Loucy (cell line): Measurements from ENCODE around the gene ADCY10.

Experiments used
- H2AFZ ChIP-seq: fragments of 200-600 bp; sonication (generic); 2 replicates; pipeline ENCODE4 v1.6.0; 2016; ENCODE audit warnings: antibody characterized with exemption, mild to moderate bottlenecking, low read length, moderate library complexity
- H3F3A ChIP-seq: fragments of 200-600 bp; 2 replicates; pipeline ENCODE4 v1.6.0; 2016; ENCODE audit warnings: antibody characterized with exemption, low read depth, mild to moderate bottlenecking
- H3K27me3 ChIP-seq: fragments of 200-600 bp; sonication (generic); 2 replicates; pipeline ENCODE4 v1.6.1; 2014; ENCODE audit warnings: low read length, mild to moderate bottlenecking; ENCODE audit not compliant: insufficient read depth, poor library complexity, severe bottlenecking
- H3K36me3 ChIP-seq: fragments of 200-600 bp; sonication (generic); 2 replicates; pipeline ENCODE4 v1.6.1; 2016; ENCODE audit warnings: low read length; ENCODE audit not compliant: insufficient read depth
- H3K4me1 ChIP-seq: fragments of 200-600 bp; sonication (generic); 2 replicates; pipeline ENCODE4 v1.5.1; 2014; ENCODE audit warnings: low read length, mild to moderate bottlenecking; ENCODE audit not compliant: insufficient read depth, poor library complexity, severe bottlenecking
- H3K4me2 ChIP-seq: fragments of 200-600 bp; sonication (generic); 2 replicates; pipeline ENCODE4 v1.6.0; 2014; ENCODE audit warnings: antibody characterized with exemption, low read length, low read depth, mild to moderate bottlenecking; ENCODE audit not compliant: poor library complexity, severe bottlenecking
- H3K4me3 ChIP-seq: fragments of 200-600 bp; sonication (generic); 2 replicates; pipeline ENCODE4 v1.5.1; 2014; ENCODE audit warnings: low read length, mild to moderate bottlenecking, mixed read lengths; ENCODE audit not compliant: poor library complexity, severe bottlenecking
- H3K79me2 ChIP-seq: fragments of 200-600 bp; sonication (generic); 2 replicates; pipeline ENCODE4 v1.6.1; 2014; ENCODE audit warnings: low read length; ENCODE audit not compliant: insufficient read depth
- H3K9ac ChIP-seq: fragments of 200-600 bp; sonication (generic); 2 replicates; pipeline ENCODE4 v1.6.0; 2014; ENCODE audit warnings: mild to moderate bottlenecking, low read depth, low read length, moderate library complexity; ENCODE audit not compliant: poor library complexity, severe bottlenecking
- H3K9me2 ChIP-seq: fragments of 200-600 bp; sonication (generic); replicated peaks from 2 replicates; pipeline ENCODE4 v1.6.1; 2016; ENCODE audit warnings: low read depth, low read length, mixed read lengths
- H3K9me3 ChIP-seq: fragments of 200-600 bp; sonication (generic); 2 replicates; pipeline ENCODE4 v1.6.1; 2014; ENCODE audit warnings: mild to moderate bottlenecking, antibody characterized with exemption, low read length, low read depth; ENCODE audit not compliant: insufficient read depth
- H4K20me1 ChIP-seq: fragments of 200-600 bp; sonication (generic); 2 replicates; pipeline ENCODE4 v1.6.0; 2014; ENCODE audit warnings: antibody characterized with exemption, low read length, mild to moderate bottlenecking; ENCODE audit not compliant: insufficient read depth, poor library complexity, severe bottlenecking
- EZH2phosphoT487 ChIP-seq: fragments of 200-600 bp; IDR thresholded peaks from 2 replicates; pipeline ENCODE4 v1.6.1; 2018; ENCODE audit warnings: antibody characterized with exemption, mild to moderate bottlenecking, moderate library complexity, borderline replicate concordance
- TF ChIP-seq, protein P1 (sequence below): fragments of 200-600 bp; sonication (generic); conservative IDR thresholded peaks from 2 replicates; pipeline ENCODE4 v1.5.1; 2014; ENCODE audit warnings: mild to moderate bottlenecking, antibody characterized with exemption, low read length

The ADCY10 gene

DNA sequence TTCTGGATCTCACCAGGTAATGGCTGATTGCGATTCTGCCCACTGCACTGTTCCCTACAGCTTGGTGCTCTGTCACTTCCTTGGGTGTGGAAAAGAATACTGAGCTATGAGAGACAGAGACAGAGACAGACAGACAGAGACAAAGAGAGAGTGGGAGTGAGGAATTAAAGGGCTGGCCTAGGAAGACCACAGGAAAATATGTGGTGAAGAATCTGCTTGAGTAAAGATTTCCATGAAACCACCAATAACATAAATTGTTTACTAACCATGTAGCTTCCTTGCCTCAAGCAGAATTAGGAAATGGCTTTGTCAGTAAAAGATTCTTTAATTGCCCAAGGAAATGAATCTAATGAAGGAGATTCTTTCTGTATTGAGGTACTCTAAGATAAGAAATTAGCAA lies 137.8 kb downstream of the ADCY10 start:
- H3K9me2 ChIP-seq, result no peaks in the 10 kb centered on the region
- H3K4me3 ChIP-seq, result no peak overlapping the region
- peaks cover 5% of the 10 kb centered on the region for H4K20me1 ChIP-seq
- peaks cover 11% of the 10 kb centered on the region for H3K4me1 ChIP-seq
- H3K9ac ChIP-seq, result no peak overlapping the region
- 0 out of 2 replicates have a peak, but pooled peaks cover 2% of the 10 kb centered on the region for H3K9me3 ChIP-seq
- no peaks in the 10 kb centered on the region; the same call in none of the 2 replicates for H3K79me2 ChIP-seq
- no peak for TF ChIP-seq EZH2phosphoT487
- no peaks in the 10 kb centered on the region for H3F3A ChIP-seq
- no peaks in the 10 kb centered on the region for H3K27me3 ChIP-seq
- no peak overlapping the region for H2AFZ ChIP-seq
- no peak overlapping the region for H3K4me2 ChIP-seq
- peaks cover 89% of the 10 kb centered on the region for H3K36me3 ChIP-seq

DNA sequence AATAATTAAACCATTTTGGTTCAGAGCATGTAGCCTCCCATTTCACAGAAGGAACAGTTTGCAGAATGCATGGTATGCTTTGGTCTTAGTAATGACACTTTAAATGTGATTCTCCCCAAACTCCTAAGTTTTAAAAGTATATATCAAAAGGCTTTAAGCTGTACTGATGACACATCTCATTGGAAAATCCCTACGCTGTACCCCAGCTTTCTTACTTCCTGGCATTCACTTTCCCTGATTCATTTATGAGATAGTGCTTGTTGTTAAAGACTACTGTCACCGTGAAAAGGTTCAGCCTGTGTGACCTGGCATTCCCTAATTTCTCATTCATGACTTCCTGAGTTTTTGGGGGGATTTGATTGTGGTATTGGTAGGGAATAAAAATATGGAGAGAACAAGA lies 138.8 kb downstream of the ADCY10 start:
- Histone ChIP-seq H3K79me2 (no peaks in the 10 kb centered on the region; the same call in none of the 2 replicates), H3K27me3 (no peaks in the 10 kb centered on the region), H3K9ac (no peak overlapping the region), H2AFZ (no peak overlapping the region), H3K4me2 (no peak overlapping the region), H3K4me1 (peaks cover 11% of the 10 kb centered on the region), H3K9me2 (no peaks in the 10 kb centered on the region), H3K36me3 (peaks cover 87% of the 10 kb centered on the region), H3F3A (no peaks in the 10 kb centered on the region), H4K20me1 (peaks cover 5% of the 10 kb centered on the region), H3K9me3 (no peaks in the 10 kb centered on the region), H3K4me3 (no peak overlapping the region)
- TF ChIP-seq, protein P1, sequence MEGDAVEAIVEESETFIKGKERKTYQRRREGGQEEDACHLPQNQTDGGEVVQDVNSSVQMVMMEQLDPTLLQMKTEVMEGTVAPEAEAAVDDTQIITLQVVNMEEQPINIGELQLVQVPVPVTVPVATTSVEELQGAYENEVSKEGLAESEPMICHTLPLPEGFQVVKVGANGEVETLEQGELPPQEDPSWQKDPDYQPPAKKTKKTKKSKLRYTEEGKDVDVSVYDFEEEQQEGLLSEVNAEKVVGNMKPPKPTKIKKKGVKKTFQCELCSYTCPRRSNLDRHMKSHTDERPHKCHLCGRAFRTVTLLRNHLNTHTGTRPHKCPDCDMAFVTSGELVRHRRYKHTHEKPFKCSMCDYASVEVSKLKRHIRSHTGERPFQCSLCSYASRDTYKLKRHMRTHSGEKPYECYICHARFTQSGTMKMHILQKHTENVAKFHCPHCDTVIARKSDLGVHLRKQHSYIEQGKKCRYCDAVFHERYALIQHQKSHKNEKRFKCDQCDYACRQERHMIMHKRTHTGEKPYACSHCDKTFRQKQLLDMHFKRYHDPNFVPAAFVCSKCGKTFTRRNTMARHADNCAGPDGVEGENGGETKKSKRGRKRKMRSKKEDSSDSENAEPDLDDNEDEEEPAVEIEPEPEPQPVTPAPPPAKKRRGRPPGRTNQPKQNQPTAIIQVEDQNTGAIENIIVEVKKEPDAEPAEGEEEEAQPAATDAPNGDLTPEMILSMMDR, result no peak
- no peak for TF ChIP-seq EZH2phosphoT487

DNA sequence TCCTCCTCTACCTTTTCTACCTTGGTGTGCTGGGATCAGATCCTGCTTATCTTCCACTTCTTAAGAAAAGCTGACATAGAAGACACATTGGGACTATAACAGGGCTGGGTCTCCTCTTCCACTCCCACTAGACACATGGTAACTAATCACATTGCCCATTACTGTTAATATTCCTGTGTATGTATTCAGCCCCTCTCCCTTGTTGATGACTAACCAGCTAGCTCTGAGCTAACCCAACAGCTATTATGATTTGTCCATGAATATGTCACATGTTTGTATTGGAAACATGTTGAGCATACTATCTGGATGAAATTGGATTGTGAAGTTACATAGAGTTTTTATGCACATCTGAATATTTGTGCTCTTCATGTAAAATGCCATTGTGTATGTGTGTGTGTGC lies 139.2 kb downstream of the ADCY10 start:
- Histone ChIP-seq H3K79me2 (no peaks in the 10 kb centered on the region; the same call in none of the 2 replicates), H3K27me3 (no peaks in the 10 kb centered on the region), H4K20me1 (peaks cover 5% of the 10 kb centered on the region), H3K4me2 (no peak overlapping the region), H3K4me1 (peaks cover 11% of the 10 kb centered on the region), H3K36me3 (peaks cover 87% of the 10 kb centered on the region), H3K4me3 (no peak overlapping the region), H3K9me3 (no peaks in the 10 kb centered on the region), H2AFZ (no peak overlapping the region), H3K9ac (no peak overlapping the region), H3K9me2 (no peaks in the 10 kb centered on the region), H3F3A (no peaks in the 10 kb centered on the region)
- TF ChIP-seq EZH2phosphoT487, result no peak

DNA sequence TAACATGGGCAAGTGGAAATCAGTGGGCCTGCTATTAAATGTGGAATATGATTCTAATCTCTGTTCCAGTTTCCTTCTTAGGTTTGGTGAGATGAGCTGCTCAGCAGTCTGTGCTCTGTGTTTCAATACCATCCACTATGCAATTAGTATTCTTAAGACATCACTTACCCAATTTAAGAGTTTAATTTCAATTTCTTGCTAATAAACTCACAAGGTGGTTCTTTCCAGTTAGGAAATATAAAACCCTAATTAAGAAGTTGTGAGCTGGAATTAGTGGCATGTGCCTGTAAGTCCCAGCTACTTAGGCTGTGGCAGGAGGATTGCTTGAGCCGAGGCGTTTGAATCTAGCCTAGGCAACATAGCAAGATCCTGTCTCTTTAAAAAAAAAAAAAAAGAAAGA lies 140.4 kb downstream of the ADCY10 start:
- Histone ChIP-seq H3K4me1 (peaks cover 11% of the 10 kb centered on the region), H4K20me1 (peaks cover 5% of the 10 kb centered on the region), H3K4me2 (no peak overlapping the region), H3K9me3 (no peaks in the 10 kb centered on the region), H3K79me2 (peaks cover 4% of the 10 kb centered on the region), H3K9me2 (no peaks in the 10 kb centered on the region), H3K4me3 (no peak overlapping the region), H2AFZ (no peak overlapping the region), H3F3A (no peaks in the 10 kb centered on the region), H3K27me3 (no peaks in the 10 kb centered on the region), H3K36me3 (peaks cover 89% of the 10 kb centered on the region), H3K9ac (no peak overlapping the region)
- TF ChIP-seq EZH2phosphoT487, result no peak
- TF ChIP-seq, protein P1, result no peak
